ENCODE data around the gene CAGE1. TPM values are rescaled to one million over a fixed set of nuclear protein-coding genes. Genes with fewer than 3 reads are reported as not detected.

CAGE1 gene
- total and polyA plus RNA-seq, 4 donors: 0.15 TPM; not detected in 3

- WGBS, 2 donors: 52 to 56% methylated on average over 4 of the region's 4 CpGs
- H3K36me3 ChIP-seq (ENCODE audit: control insufficient read depth in 4 of 4, insufficient read depth in 4 of 4, low read length in 4 of 4): no peaks in the 10 kb centered on the region
Observed at GRCh38 chr6:7378740-7379139, 10.8 kb downstream of the CAGE1 start.

GRCh38 chr6:7377961-7378360 lies 11.6 kb downstream of the CAGE1 start:
- DNase-seq: no peak
- no peak for TF ChIP-seq CTCF (IDR thresholded peaks at IDR 0.05; ENCODE audit: control extremely low read depth, extremely low read depth)
- 96% methylated on average over 1 of the region's 1 CpG for WGBS, 2 donors

More at GRCh38 chr6:7378740-7379139, 10.8 kb downstream of the CAGE1 start:
- H3K9me3 ChIP-seq (ENCODE audit: control insufficient read depth in 4 of 4, insufficient read depth in 3 of 4, low read length in 3 of 4): no peaks in the 10 kb centered on the region
- H3K27ac ChIP-seq (ENCODE audit: low read depth in 1 of 2, low read length in 1 of 2): no peak overlapping the region
- no peak for ATAC-seq (ENCODE audit: insufficient read depth, low FRiP score)
- H3K4me1 ChIP-seq (ENCODE audit: control insufficient read depth in 5 of 5, insufficient read depth in 5 of 5, low read length in 5 of 5): no peaks in the 10 kb centered on the region
- no peak overlapping the region for H3K4me3 ChIP-seq
- DNase-seq: no peak
- no peaks in the 10 kb centered on the region for H3K27me3 ChIP-seq (ENCODE audit: control insufficient read depth in 3 of 3, insufficient read depth in 3 of 3, low read length in 2 of 3)
- TF ChIP-seq CTCF (IDR thresholded peaks at IDR 0.05; ENCODE audit: control extremely low read depth, extremely low read depth): no peak
- H3K9ac ChIP-seq (ENCODE audit: insufficient read depth in 1 of 2, low read length in 2 of 2): no peak overlapping the region

GRCh38 chr6:7373739-7374138 lies 15.8 kb downstream of the CAGE1 start:
- no peak for ATAC-seq (ENCODE audit: insufficient read depth, low FRiP score)

More at GRCh38 chr6:7377961-7378360, 11.6 kb downstream of the CAGE1 start:
- Histone ChIP-seq H3K4me1 (ENCODE audit: control insufficient read depth in 5 of 5, insufficient read depth in 5 of 5, low read length in 5 of 5) (no peaks in the 10 kb centered on the region), H3K9me3 (ENCODE audit: control insufficient read depth in 4 of 4, insufficient read depth in 3 of 4, low read length in 3 of 4) (no peaks in the 10 kb centered on the region), H3K9ac (ENCODE audit: insufficient read depth in 1 of 2, low read length in 2 of 2) (no peak overlapping the region), H3K4me3 (no peak overlapping the region), H3K36me3 (ENCODE audit: control insufficient read depth in 4 of 4, insufficient read depth in 4 of 4, low read length in 4 of 4) (no peaks in the 10 kb centered on the region), H3K27me3 (ENCODE audit: control insufficient read depth in 3 of 3, insufficient read depth in 3 of 3, low read length in 2 of 3) (no peaks in the 10 kb centered on the region), H3K27ac (ENCODE audit: low read depth in 1 of 2, low read length in 1 of 2) (no peak overlapping the region)
- no peak for ATAC-seq (ENCODE audit: insufficient read depth, low FRiP score)

More at GRCh38 chr6:7373739-7374138, 15.8 kb downstream of the CAGE1 start:
- Histone ChIP-seq H3K27ac (ENCODE audit: low read depth in 1 of 2, low read length in 1 of 2) (no peak overlapping the region), H3K4me3 (no peak overlapping the region), H3K9ac (ENCODE audit: insufficient read depth in 1 of 2, low read length in 2 of 2) (no peak overlapping the region), H3K36me3 (ENCODE audit: control insufficient read depth in 4 of 4, insufficient read depth in 4 of 4, low read length in 4 of 4) (no peaks in the 10 kb centered on the region), H3K27me3 (ENCODE audit: control insufficient read depth in 3 of 3, insufficient read depth in 3 of 3, low read length in 2 of 3) (no peaks in the 10 kb centered on the region), H3K9me3 (ENCODE audit: control insufficient read depth in 4 of 4, insufficient read depth in 3 of 4, low read length in 3 of 4) (no peaks in the 10 kb centered on the region), H3K4me1 (ENCODE audit: control insufficient read depth in 5 of 5, insufficient read depth in 5 of 5, low read length in 5 of 5) (no peaks in the 10 kb centered on the region)
- no peak for DNase-seq
- no peak for TF ChIP-seq CTCF (IDR thresholded peaks at IDR 0.05; ENCODE audit: control extremely low read depth, extremely low read depth)
- WGBS, 2 donors: 32 to 44% methylated on average over 3 of the region's 3 CpGs
